ENCODE data around the gene SYNDIG1. TPM values are rescaled to one million over a fixed set of nuclear protein-coding genes. Genes with fewer than 3 reads are reported as not detected.
A peak's percentile ranks its signal among the peaks of the same experiment; 100 is the strongest.

Gene SYNDIG1
- total RNA-seq, 1 donor from 2014 or later, result 5.7 TPM

GRCh38 chr20:24533449-24533848 lies 64.0 kb downstream of the SYNDIG1 start:
- Mint-ChIP-seq H3K4me3 (ENCODE audit: unreplicated experiment) (no peak overlapping the region), H3K27me3 (ENCODE audit: low read depth, unreplicated experiment) (no peaks in the 10 kb centered on the region), H3K9me3 (ENCODE audit: unreplicated experiment) (peaks cover 9% of the 10 kb centered on the region), H3K4me1 (ENCODE audit: low read depth, unreplicated experiment) (peaks cover 7% of the 10 kb centered on the region), H3K27ac (ENCODE audit: unreplicated experiment) (no peak overlapping the region), H3K36me3 (ENCODE audit: low read depth, unreplicated experiment) (peaks cover 13% of the 10 kb centered on the region)
- H3K4me3 ChIP-seq (ENCODE audit: insufficient read depth, low read depth, low read length), result no peak overlapping the region
- no peak overlapping the region for H2AFZ ChIP-seq (ENCODE audit: low read depth, low read length)
- no peak overlapping the region for H3K4me2 ChIP-seq (ENCODE audit: low read length)
- no peaks in the 10 kb centered on the region for H3K36me3 ChIP-seq (ENCODE audit: insufficient read depth, low read length)
- no peak overlapping the region for H3K9ac ChIP-seq (ENCODE audit: low read length)
- H3K4me1 ChIP-seq (ENCODE audit: insufficient read depth, low read length), result peaks cover 5% of the 10 kb centered on the region
- no peaks in the 10 kb centered on the region for H3K9me3 ChIP-seq (ENCODE audit: insufficient read depth, low read depth, low read length)
- H3K27me3 ChIP-seq (ENCODE audit: insufficient read depth, low read length), result no peaks in the 10 kb centered on the region
- FAIRE-seq (no peak), DNase-seq (ENCODE audit: low read depth) (no peak)
- H3K79me2 ChIP-seq (ENCODE audit: insufficient read depth, low read length), result peaks cover 9% of the 10 kb centered on the region
- peaks cover 3% of the 10 kb centered on the region for H4K20me1 ChIP-seq (ENCODE audit: insufficient read depth, low read length)
- TF ChIP-seq CTCF (IDR thresholded peaks at IDR 0.05; ENCODE audit: insufficient read depth, low read depth, low read length) (no peak), EZH2 (IDR thresholded peaks at IDR 0.05; ENCODE audit: insufficient read depth, low read length) (no peak)
- no peak overlapping the region for H3K27ac ChIP-seq (ENCODE audit: low read depth, low read length)

GRCh38 chr20:24534282-24534681 lies 64.9 kb downstream of the SYNDIG1 start:
- Histone ChIP-seq H3K9me3 (ENCODE audit: insufficient read depth, low read depth, low read length) (no peaks in the 10 kb centered on the region), H3K4me1 (ENCODE audit: insufficient read depth, low read length) (peaks cover 5% of the 10 kb centered on the region), H3K27me3 (ENCODE audit: insufficient read depth, low read length) (no peaks in the 10 kb centered on the region), H3K4me2 (ENCODE audit: low read length) (no peak overlapping the region), H3K9ac (ENCODE audit: low read length) (no peak overlapping the region), H4K20me1 (ENCODE audit: insufficient read depth, low read length) (peaks cover 3% of the 10 kb centered on the region), H3K4me3 (ENCODE audit: insufficient read depth, low read depth, low read length) (no peak overlapping the region), H3K27ac (ENCODE audit: low read depth, low read length) (no peak overlapping the region), H3K36me3 (ENCODE audit: insufficient read depth, low read length) (no peaks in the 10 kb centered on the region), H2AFZ (ENCODE audit: low read depth, low read length) (no peak overlapping the region), H3K79me2 (ENCODE audit: insufficient read depth, low read length) (peaks cover 7% of the 10 kb centered on the region)
- peaks cover 9% of the 10 kb centered on the region for H3K9me3 Mint-ChIP-seq (ENCODE audit: unreplicated experiment)
- FAIRE-seq (no peak), DNase-seq (ENCODE audit: low read depth) (no peak)
- TF ChIP-seq EZH2 (IDR thresholded peaks at IDR 0.05; ENCODE audit: insufficient read depth, low read length) (no peak), CTCF (IDR thresholded peaks at IDR 0.05; ENCODE audit: insufficient read depth, low read depth, low read length) (no peak)
- peaks cover 13% of the 10 kb centered on the region for H3K36me3 Mint-ChIP-seq (ENCODE audit: low read depth, unreplicated experiment)
- H3K27me3 Mint-ChIP-seq (ENCODE audit: low read depth, unreplicated experiment), result no peaks in the 10 kb centered on the region
- no peak overlapping the region for H3K4me3 Mint-ChIP-seq (ENCODE audit: unreplicated experiment)
- no peak overlapping the region for H3K27ac Mint-ChIP-seq (ENCODE audit: unreplicated experiment)
- no peaks in the 10 kb centered on the region for H3K4me1 Mint-ChIP-seq (ENCODE audit: low read depth, unreplicated experiment)

GRCh38 chr20:24535941-24536730 lies 66.7 kb downstream of the SYNDIG1 start:
- no peaks in the 10 kb centered on the region for H3K4me1 Mint-ChIP-seq (ENCODE audit: low read depth, unreplicated experiment)
- no peak overlapping the region for H3K4me3 Mint-ChIP-seq (ENCODE audit: unreplicated experiment)
- Histone ChIP-seq H3K4me3 (ENCODE audit: insufficient read depth, low read depth, low read length) (no peak overlapping the region), H4K20me1 (ENCODE audit: insufficient read depth, low read length) (peaks cover 3% of the 10 kb centered on the region), H3K27ac (ENCODE audit: low read depth, low read length) (no peak overlapping the region), H2AFZ (ENCODE audit: low read depth, low read length) (no peak overlapping the region), H3K27me3 (ENCODE audit: insufficient read depth, low read length) (no peaks in the 10 kb centered on the region), H3K9ac (ENCODE audit: low read length) (no peak overlapping the region), H3K36me3 (ENCODE audit: insufficient read depth, low read length) (no peaks in the 10 kb centered on the region), H3K4me1 (ENCODE audit: insufficient read depth, low read length) (no peaks in the 10 kb centered on the region), H3K4me2 (ENCODE audit: low read length) (no peak overlapping the region), H3K9me3 (ENCODE audit: insufficient read depth, low read depth, low read length) (no peaks in the 10 kb centered on the region), H3K79me2 (ENCODE audit: insufficient read depth, low read length) (no peaks in the 10 kb centered on the region)
- H3K36me3 Mint-ChIP-seq (ENCODE audit: low read depth, unreplicated experiment), result peaks cover 10% of the 10 kb centered on the region
- FAIRE-seq, result no peak
- no peak overlapping the region for H3K27ac Mint-ChIP-seq (ENCODE audit: unreplicated experiment)
- peaks cover 7% of the 10 kb centered on the region for H3K9me3 Mint-ChIP-seq (ENCODE audit: unreplicated experiment)
- TF ChIP-seq CTCF (IDR thresholded peaks at IDR 0.05; ENCODE audit: insufficient read depth, low read depth, low read length), result no peak
- TF ChIP-seq EZH2 (IDR thresholded peaks at IDR 0.05; ENCODE audit: insufficient read depth, low read length), result no peak
- peak; percentile 17 for DNase-seq (ENCODE audit: low read depth)
- no peaks in the 10 kb centered on the region for H3K27me3 Mint-ChIP-seq (ENCODE audit: low read depth, unreplicated experiment)

Measured in astrocyte (in vitro differentiated cells and primary cell).